ENCODE measurements around the gene DNAJC8.

DNAJC8 gene

DNA sequence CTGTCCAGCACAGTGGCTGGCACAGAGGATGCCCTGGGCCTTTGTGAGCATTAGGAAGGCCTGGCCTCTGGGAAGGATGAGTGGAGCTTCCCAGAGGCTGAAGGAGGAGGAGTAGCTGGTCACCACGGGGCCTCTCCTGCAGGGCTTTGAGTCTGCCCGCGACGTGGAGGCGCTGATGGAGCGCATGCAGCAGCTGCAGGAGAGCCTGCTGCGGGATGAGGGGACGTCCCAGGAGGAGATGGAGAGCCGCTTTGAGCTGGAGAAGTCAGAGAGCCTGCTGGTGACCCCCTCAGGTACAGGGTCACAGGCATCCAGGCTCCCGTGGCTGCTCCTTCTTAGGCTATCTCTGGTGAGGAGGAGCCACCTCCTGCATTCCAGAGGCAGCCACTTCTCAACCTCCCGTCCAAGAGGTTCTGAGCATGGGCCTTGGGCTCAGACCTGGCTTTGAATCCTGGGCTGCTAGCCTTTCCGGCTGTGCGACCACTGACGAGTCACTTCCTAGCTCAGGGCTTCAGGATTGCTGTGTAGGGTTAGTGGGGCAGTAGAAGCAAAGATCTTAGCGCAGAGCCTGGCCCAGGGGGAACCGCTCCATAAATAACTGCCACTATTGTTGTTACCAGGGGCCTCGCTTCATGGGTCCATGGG is 40.5 kb upstream of the DNAJC8 start:
- DNase-seq (ENCODE audit: low spot score) = no peak
- TF ChIP-seq, protein P1, sequence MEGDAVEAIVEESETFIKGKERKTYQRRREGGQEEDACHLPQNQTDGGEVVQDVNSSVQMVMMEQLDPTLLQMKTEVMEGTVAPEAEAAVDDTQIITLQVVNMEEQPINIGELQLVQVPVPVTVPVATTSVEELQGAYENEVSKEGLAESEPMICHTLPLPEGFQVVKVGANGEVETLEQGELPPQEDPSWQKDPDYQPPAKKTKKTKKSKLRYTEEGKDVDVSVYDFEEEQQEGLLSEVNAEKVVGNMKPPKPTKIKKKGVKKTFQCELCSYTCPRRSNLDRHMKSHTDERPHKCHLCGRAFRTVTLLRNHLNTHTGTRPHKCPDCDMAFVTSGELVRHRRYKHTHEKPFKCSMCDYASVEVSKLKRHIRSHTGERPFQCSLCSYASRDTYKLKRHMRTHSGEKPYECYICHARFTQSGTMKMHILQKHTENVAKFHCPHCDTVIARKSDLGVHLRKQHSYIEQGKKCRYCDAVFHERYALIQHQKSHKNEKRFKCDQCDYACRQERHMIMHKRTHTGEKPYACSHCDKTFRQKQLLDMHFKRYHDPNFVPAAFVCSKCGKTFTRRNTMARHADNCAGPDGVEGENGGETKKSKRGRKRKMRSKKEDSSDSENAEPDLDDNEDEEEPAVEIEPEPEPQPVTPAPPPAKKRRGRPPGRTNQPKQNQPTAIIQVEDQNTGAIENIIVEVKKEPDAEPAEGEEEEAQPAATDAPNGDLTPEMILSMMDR (IDR thresholded peaks at IDR 0.05; ENCODE audit: borderline replicate concordance, control extremely low read depth, extremely low read depth, insufficient read depth, missing control alignments) = no peak

DNA sequence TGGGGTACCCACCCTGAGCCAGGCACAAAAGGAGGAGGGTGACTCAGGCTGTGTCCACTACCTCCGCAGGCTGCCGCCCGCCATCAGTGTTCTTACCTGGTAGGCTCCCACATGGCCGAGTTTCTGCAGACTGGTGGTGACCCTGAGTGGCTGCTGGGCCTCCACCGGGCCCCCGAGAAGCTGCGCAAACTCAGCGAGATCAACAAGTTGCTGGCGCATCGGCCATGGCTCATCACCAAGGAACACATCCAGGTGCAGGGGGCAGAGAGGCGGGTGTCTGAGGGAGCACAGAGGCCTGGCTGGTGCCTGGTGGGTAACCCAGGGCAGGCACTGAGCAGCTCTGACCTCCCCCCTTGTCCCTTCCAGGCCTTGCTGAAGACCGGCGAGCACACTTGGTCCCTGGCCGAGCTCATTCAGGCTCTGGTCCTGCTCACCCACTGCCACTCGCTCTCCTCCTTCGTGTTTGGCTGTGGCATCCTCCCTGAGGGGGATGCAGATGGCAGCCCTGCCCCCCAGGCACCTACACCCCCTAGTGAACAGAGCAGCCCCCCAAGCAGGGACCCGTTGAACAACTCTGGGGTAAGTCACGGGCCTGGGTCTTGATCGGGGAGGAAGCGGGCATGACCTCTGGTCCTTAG is 39.5 kb upstream of the DNAJC8 start:
- in situ Hi-C loops (cut with MboI; ENCODE audit: low sequenced_read_pairs, unreplicated experiment) = no loop called here
- no peak for DNase-seq (ENCODE audit: low spot score)
- TF ChIP-seq, protein P1 (IDR thresholded peaks at IDR 0.05; ENCODE audit: borderline replicate concordance, control extremely low read depth, extremely low read depth, insufficient read depth, missing control alignments) = no peak

More for the DNA sequence above, 40.5 kb upstream of the DNAJC8 start:
- in situ Hi-C loops (cut with MboI; ENCODE audit: low sequenced_read_pairs, unreplicated experiment) = no loop called here

DNA sequence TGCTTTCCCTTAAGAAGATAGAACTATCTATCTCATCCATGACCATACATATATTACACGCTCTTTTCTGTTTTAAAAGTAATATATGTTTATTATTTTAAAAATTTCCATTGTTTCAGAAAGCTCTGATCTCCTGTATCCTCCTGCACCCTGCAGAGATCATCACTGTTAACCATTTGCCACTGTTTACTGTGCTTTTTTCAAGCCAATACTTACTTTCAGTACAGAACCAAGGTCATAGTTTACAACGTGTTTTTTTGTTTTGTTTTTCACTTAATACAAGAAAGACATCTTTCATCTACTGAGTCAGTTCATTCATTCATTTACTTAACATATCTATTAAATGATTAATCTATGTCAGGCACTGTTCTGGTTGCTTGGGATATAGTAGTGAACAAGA is 36.7 kb upstream of the DNAJC8 start:
- in situ Hi-C loops (cut with MboI; ENCODE audit: low sequenced_read_pairs, unreplicated experiment) = no loop called here
- TF ChIP-seq, protein P1 (IDR thresholded peaks at IDR 0.05; ENCODE audit: borderline replicate concordance, control extremely low read depth, extremely low read depth, insufficient read depth, missing control alignments) = no peak
- DNase-seq (ENCODE audit: low spot score) = no peak

DNA sequence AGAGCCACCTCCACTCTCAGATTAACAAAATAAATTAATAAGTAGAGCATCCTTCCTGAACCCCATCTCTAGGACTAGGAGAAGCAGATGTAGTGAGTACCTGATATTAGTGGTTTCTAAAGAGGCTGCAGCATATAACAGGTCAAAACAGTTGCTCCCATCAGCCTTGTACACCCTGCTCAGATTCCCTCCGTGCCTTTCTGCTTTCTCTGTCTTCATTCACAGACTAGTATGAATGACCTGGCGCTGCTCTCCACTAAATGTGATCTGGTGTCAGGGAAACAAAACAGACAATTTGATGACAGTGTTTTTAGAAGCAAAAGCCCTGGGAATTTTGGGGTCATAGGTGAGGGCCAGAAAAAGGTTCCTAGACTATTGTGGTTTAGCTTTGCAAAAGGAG is 34.8 kb upstream of the DNAJC8 start:
- in situ Hi-C loops (cut with MboI; ENCODE audit: low sequenced_read_pairs, unreplicated experiment) = no loop called here
- DNase-seq (ENCODE audit: low spot score) = no peak
- TF ChIP-seq, protein P1 (IDR thresholded peaks at IDR 0.05; ENCODE audit: borderline replicate concordance, control extremely low read depth, extremely low read depth, insufficient read depth, missing control alignments) = no peak

DNA sequence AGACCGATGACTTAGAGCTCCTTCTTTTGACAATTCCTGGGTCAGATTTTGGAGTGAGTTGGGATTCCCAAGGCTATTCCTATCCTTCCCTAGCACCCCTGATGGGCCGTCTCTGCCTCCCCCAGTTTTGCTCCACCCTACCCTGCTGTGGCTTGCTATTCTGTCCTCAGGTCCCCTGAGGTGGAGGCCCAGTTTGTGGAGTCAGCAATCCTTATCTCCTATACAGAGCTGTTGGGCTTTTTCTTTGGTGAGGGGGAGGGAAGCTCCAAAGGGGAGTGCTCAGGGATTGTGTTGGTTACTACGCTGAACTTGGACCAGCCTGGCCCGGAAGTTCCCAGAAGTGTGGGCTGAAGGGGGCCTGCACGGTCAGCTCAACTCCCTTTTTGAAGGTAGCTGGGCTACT is 34.1 kb upstream of the DNAJC8 start:
- DNase-seq (ENCODE audit: low spot score) = no peak
- TF ChIP-seq, protein P1 (IDR thresholded peaks at IDR 0.05; ENCODE audit: borderline replicate concordance, control extremely low read depth, extremely low read depth, insufficient read depth, missing control alignments) = no peak
- in situ Hi-C loops (cut with MboI; ENCODE audit: low sequenced_read_pairs, unreplicated experiment) = no loop called here

DNA sequence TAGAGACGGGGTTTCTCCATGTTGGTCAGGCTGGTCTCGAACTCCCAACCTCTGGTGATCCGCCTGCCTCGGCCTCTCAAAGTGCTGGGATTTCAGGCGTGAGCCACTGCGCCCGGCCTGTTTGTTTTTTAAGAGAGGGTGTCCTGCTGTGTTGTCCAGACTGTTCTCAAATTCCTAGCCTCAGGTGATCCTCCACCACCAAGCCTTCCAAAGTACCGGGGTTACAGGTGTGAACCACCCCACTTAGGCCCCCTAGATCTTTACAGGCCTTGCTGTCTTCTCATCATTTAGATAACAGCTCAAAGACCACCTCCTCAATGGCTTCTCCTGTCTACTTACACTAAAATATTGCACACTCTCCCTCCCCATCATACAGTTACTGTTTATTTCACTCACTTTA is 32.7 kb upstream of the DNAJC8 start:
- DNase-seq (ENCODE audit: low spot score) = no peak
- in situ Hi-C loops (cut with MboI; ENCODE audit: low sequenced_read_pairs, unreplicated experiment) = no loop called here
- TF ChIP-seq, protein P1 (IDR thresholded peaks at IDR 0.05; ENCODE audit: borderline replicate concordance, control extremely low read depth, extremely low read depth, insufficient read depth, missing control alignments) = no peak
